Measurements from ENCODE around the gene CD82. TPM values are rescaled to one million over a fixed set of nuclear protein-coding genes. Genes with fewer than 3 reads are reported as not detected.
A peak's percentile ranks its signal among the peaks of the same experiment; 100 is the strongest.

CD82 gene, protein sequence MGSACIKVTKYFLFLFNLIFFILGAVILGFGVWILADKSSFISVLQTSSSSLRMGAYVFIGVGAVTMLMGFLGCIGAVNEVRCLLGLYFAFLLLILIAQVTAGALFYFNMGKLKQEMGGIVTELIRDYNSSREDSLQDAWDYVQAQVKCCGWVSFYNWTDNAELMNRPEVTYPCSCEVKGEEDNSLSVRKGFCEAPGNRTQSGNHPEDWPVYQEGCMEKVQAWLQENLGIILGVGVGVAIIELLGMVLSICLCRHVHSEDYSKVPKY
- 10 to 100 TPM; 10.2 to 26.3 (median 20.8) TPM for total RNA-seq

DNA sequence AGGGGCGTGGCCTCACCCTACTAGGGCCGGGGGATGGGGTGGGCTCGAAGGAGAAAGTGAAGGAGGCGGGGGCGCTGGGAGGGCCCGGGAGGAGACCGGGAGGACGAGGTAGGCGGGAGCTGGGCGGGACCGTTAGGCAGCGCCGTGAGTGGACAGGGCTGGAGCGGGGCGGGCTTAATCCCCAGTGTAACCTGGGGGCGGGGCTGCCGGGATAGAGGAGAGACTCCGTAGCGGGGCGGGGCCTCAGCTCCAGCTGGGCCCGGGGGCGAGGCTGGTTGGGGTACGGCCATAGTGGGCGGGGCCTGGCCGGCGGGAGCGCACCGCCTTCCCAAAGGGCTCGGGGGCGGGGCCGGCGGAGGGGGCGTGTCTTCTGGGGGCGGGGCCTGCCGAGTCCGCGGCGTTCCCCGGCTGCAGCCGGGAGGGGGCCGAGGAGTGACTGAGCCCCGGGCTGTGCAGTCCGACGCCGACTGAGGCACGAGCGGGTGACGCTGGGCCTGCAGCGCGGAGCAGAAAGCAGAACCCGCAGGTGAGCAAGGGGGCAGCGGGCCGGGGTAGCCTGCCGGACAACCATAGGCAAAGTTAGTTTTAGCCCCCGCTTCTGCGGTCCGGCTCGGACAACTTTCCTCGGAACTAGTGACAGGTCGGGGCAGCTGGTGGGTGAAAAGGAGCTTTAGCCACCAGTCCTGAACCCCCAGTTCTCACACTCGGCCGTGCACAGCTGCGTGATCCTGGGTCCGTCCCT is at the start of gene CD82:
CD82 (plus strand) TSS at position 453 of the 742 bp plus-strand sequence. CDS start 29,000 bp downstream, outside the sequence.
- intact Hi-C loops (cut with DNase I; ENCODE audit: low total_unique reads) = loop anchor here (10.0 kb wide), 1 partner anchor 339 kb away; no protein-coding TSS in a partner anchor

GRCh38 chr11:44516688-44517507 is 48.6 kb upstream of the CD82 start:
- no peaks in the 10 kb centered on the region for H3K9me3 ChIP-seq
- peak overlapping the region in 1 of 2 donors; percentile 32 for H3K27ac ChIP-seq
- H3K4me1 ChIP-seq = no peaks in the 10 kb centered on the region
- intact Hi-C loops (cut with DNase I; ENCODE audit: low total_unique reads) = no loop called here
- DNase-seq = no peak
- H3K27me3 ChIP-seq = no peaks in the 10 kb centered on the region
- H3K36me3 ChIP-seq = no peaks in the 10 kb centered on the region
- no peak overlapping the region for H3K4me3 ChIP-seq
- no peak for TF ChIP-seq POLR2A (IDR thresholded peaks at IDR 0.05)
- TF ChIP-seq, protein P1, sequence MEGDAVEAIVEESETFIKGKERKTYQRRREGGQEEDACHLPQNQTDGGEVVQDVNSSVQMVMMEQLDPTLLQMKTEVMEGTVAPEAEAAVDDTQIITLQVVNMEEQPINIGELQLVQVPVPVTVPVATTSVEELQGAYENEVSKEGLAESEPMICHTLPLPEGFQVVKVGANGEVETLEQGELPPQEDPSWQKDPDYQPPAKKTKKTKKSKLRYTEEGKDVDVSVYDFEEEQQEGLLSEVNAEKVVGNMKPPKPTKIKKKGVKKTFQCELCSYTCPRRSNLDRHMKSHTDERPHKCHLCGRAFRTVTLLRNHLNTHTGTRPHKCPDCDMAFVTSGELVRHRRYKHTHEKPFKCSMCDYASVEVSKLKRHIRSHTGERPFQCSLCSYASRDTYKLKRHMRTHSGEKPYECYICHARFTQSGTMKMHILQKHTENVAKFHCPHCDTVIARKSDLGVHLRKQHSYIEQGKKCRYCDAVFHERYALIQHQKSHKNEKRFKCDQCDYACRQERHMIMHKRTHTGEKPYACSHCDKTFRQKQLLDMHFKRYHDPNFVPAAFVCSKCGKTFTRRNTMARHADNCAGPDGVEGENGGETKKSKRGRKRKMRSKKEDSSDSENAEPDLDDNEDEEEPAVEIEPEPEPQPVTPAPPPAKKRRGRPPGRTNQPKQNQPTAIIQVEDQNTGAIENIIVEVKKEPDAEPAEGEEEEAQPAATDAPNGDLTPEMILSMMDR (IDR thresholded peaks at IDR 0.05) = no peak

More for the DNA sequence above, at the start of gene CD82:
- peak; percentile 38 to 51 for TF ChIP-seq POLR2A (IDR thresholded peaks at IDR 0.05)
- TF ChIP-seq, protein P1 (IDR thresholded peaks at IDR 0.05) = peak in 3 of 4 experiments; percentile 23 to 51 (median 41)
- peak; percentile 100 for DNase-seq
- Histone ChIP-seq H3K27me3 (no peaks in the 10 kb centered on the region), H3K4me1 (peaks cover 0 to 4% of the 10 kb centered on the region in 2 donors), H3K36me3 (no peaks in the 10 kb centered on the region), H3K9me3 (no peaks in the 10 kb centered on the region), H3K4me3 (peak within 1 kb of the TSS; percentile 53 to 55), H3K27ac (peak within 1 kb of the TSS; percentile 93 to 94)

GRCh38 chr11:44517541-44517940 is 47.9 kb upstream of the CD82 start:
- intact Hi-C loops (cut with DNase I; ENCODE audit: low total_unique reads) = no loop called here
- no peaks in the 10 kb centered on the region for H3K27me3 ChIP-seq
- no peak overlapping the region for H3K27ac ChIP-seq
- no peaks in the 10 kb centered on the region for H3K9me3 ChIP-seq
- DNase-seq = no peak
- no peak overlapping the region for H3K4me3 ChIP-seq
- no peaks in the 10 kb centered on the region for H3K4me1 ChIP-seq
- TF ChIP-seq POLR2A (IDR thresholded peaks at IDR 0.05) = no peak
- TF ChIP-seq, protein P1 (IDR thresholded peaks at IDR 0.05) = no peak
- no peaks in the 10 kb centered on the region for H3K36me3 ChIP-seq

GRCh38 chr11:44518968-44519550 is 46.4 kb upstream of the CD82 start:
- intact Hi-C loops (cut with DNase I; ENCODE audit: low total_unique reads) = no loop called here
- no peak for DNase-seq
- Histone ChIP-seq H3K4me1 (no peaks in the 10 kb centered on the region), H3K4me3 (no peak overlapping the region), H3K27me3 (no peaks in the 10 kb centered on the region), H3K27ac (peak overlapping the region in 1 of 2 donors; percentile 82), H3K36me3 (no peaks in the 10 kb centered on the region), H3K9me3 (no peaks in the 10 kb centered on the region)
- TF ChIP-seq POLR2A (IDR thresholded peaks at IDR 0.05) = no peak
- TF ChIP-seq, protein P1 (IDR thresholded peaks at IDR 0.05) = no peak
